ENCODE data around the gene HS6ST2.

DNA sequence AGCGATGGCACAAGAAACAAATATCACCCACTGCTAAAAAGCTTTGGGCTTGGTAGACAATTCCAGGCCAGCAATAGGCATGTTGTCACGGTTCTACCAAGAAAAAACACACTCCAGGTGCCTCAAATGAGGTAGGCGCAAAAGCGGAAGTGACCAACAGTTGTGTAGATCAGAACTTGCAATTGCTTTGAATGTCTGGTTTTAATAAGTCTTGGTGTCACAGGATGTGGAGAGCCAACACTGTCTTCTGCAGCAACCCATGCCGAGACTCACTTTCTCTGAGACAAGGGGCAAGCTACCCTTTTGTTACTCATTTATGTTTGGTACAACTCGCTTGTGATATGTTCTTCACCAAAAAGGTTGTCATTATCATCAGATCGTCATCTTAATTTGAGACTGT lies 188.8 kb downstream of the HS6ST2 start:
- TF ChIP-seq, protein P1, sequence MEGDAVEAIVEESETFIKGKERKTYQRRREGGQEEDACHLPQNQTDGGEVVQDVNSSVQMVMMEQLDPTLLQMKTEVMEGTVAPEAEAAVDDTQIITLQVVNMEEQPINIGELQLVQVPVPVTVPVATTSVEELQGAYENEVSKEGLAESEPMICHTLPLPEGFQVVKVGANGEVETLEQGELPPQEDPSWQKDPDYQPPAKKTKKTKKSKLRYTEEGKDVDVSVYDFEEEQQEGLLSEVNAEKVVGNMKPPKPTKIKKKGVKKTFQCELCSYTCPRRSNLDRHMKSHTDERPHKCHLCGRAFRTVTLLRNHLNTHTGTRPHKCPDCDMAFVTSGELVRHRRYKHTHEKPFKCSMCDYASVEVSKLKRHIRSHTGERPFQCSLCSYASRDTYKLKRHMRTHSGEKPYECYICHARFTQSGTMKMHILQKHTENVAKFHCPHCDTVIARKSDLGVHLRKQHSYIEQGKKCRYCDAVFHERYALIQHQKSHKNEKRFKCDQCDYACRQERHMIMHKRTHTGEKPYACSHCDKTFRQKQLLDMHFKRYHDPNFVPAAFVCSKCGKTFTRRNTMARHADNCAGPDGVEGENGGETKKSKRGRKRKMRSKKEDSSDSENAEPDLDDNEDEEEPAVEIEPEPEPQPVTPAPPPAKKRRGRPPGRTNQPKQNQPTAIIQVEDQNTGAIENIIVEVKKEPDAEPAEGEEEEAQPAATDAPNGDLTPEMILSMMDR (IDR thresholded peaks at IDR 0.05; ENCODE audit: low read length), result no peak
- TF ChIP-seq EZH2 (IDR thresholded peaks at IDR 0.05; ENCODE audit: borderline replicate concordance, low read length), result no peak
